ENCODE results near the gene BMAL1.

BMAL1 gene

DNA sequence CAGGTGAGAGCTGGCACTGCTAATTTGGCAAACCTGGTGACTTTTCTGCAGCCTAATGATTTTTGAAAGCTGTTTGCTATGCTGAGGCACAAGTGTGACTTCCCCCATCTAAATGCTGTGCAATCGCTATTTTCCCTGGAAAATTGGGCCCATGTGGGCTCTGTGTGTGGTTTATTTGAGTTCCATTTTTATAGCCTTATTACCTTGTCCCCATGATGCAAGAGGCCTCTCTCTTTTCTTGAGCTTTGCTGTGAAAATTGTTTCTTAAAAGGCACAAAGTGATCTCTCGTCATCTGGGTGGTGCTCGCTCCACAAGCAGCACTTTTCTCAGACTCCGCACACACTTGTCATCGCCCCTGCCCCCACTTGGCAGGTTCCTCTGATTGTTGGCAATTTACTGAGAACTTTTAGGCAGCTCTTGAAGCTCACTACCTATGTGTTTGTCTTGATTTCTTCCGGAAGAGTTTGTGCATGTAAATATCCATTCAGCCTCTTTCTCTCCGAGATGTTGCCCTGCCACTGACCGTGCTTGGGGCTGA, 24.9 kb downstream of the BMAL1 start:
- DNase-seq (ENCODE audit: low spot score) = no peak
- TF ChIP-seq, protein P1, sequence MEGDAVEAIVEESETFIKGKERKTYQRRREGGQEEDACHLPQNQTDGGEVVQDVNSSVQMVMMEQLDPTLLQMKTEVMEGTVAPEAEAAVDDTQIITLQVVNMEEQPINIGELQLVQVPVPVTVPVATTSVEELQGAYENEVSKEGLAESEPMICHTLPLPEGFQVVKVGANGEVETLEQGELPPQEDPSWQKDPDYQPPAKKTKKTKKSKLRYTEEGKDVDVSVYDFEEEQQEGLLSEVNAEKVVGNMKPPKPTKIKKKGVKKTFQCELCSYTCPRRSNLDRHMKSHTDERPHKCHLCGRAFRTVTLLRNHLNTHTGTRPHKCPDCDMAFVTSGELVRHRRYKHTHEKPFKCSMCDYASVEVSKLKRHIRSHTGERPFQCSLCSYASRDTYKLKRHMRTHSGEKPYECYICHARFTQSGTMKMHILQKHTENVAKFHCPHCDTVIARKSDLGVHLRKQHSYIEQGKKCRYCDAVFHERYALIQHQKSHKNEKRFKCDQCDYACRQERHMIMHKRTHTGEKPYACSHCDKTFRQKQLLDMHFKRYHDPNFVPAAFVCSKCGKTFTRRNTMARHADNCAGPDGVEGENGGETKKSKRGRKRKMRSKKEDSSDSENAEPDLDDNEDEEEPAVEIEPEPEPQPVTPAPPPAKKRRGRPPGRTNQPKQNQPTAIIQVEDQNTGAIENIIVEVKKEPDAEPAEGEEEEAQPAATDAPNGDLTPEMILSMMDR (IDR thresholded peaks at IDR 0.05; ENCODE audit: extremely low read depth, insufficient read depth, missing control alignments) = no peak
- in situ Hi-C loops (cut with MboI; ENCODE audit: low pct_unique_long_range_greater_than_20kb, low sequenced_read_pairs, unreplicated experiment) = no loop called here

DNA sequence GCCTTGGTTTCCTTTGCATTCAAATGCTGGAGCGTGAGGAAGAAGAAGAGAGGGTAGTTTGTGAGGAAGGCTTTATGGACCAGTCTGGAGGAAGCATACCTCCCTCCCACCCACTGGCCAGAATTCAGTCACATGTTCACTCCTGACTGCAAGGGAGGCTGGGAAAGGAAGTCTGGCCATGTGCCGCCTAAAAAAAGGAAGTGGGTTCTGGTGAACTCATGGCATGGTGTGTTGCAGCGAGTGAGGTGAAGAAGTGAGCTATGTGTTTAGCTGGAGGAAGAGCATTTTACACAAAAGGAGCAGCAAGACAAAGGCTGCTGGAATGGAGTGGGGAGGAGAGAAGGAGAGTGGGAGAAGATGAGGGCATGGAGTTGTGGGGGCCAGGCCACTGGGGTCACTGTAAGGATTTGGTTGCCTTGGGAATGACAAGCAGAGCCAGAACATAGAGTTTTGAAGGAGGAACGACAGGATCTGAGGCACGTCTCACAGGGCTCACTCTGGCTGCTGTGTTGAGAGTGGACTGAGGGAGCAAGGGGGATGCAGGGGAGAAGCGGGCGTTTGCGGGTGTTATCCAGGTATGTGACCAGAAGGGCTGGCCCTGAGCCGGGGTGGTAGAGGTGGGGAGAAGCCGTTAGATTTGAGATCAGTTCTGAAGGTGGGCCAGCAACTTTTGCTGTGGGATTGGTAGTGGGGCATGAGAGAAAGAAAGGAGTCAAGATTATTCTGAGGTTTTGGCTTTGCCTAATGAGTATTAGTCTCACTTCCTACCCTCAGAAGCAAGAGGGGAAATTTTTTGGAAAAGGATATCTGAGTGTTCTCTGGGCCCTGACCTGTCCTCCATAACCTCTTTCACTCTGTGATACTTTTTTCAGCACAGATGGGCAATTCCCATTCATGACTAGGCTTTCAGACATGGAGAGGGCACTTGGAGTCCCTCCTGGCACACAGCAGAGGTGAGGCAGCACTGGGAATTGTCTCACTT, 26.4 kb downstream of the BMAL1 start:
- in situ Hi-C loops (cut with MboI; ENCODE audit: low pct_unique_long_range_greater_than_20kb, low sequenced_read_pairs, unreplicated experiment) = no loop called here
- TF ChIP-seq, protein P1 (IDR thresholded peaks at IDR 0.05; ENCODE audit: extremely low read depth, insufficient read depth, missing control alignments) = no peak
- DNase-seq (ENCODE audit: low spot score) = no peak

DNA sequence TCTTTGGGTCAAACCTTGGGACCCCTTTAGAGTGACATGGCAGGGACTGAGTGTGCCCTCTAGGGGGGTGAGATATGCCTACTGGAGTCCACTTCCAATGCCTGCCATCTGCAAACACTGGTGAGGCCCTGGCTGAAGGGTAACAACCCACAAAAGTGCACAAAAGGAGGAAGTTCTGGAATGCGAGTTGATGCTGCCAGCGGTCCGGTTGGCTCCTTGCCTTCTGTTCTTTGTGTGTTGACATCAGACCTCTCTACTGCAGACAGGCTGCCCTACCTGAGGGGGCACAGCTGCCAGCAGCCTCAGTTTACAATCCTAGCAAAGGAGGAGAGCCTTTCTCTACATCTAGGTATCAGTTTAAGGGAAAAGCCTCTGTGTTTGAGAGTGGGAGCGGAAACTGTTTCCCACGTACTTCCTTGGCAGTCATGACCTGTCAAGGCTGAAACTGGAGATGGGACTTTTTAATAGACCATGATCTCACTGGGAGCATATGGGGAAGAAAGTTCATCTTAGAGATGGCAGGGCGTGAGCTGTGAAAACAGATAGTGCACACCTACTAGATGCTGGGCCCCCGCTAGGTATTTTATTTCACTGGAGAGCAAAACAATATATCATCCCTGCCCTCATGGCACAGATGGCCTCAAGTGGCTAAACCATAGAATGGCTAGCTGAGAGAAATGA, 27.2 kb downstream of the BMAL1 start:
- DNase-seq (ENCODE audit: low spot score) = no peak
- in situ Hi-C loops (cut with MboI; ENCODE audit: low pct_unique_long_range_greater_than_20kb, low sequenced_read_pairs, unreplicated experiment) = no loop called here
- TF ChIP-seq, protein P1 (IDR thresholded peaks at IDR 0.05; ENCODE audit: extremely low read depth, insufficient read depth, missing control alignments) = no peak

DNA sequence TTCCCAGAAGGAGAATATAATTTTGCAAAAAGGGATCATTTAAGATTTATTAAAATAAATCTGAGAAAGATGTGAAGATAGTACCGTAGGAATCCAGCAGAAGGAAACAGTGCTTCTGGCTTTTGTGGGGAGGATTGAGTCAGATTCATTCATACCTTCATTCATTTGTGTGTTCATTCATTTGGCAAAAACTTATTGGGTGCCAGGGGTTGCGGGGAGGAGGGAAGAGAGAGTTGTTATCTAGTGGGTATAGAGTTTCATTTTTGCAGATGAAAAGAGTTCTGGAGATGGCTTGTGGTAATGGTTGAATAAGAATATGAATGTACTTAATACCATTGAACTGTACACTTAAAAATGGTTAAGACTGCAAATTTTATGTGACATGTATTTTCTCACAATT, 31.1 kb downstream of the BMAL1 start:
- in situ Hi-C loops (cut with MboI; ENCODE audit: low pct_unique_long_range_greater_than_20kb, low sequenced_read_pairs, unreplicated experiment) = no loop called here
- no peak for DNase-seq (ENCODE audit: low spot score)
- TF ChIP-seq, protein P1 (IDR thresholded peaks at IDR 0.05; ENCODE audit: extremely low read depth, insufficient read depth, missing control alignments) = no peak

DNA sequence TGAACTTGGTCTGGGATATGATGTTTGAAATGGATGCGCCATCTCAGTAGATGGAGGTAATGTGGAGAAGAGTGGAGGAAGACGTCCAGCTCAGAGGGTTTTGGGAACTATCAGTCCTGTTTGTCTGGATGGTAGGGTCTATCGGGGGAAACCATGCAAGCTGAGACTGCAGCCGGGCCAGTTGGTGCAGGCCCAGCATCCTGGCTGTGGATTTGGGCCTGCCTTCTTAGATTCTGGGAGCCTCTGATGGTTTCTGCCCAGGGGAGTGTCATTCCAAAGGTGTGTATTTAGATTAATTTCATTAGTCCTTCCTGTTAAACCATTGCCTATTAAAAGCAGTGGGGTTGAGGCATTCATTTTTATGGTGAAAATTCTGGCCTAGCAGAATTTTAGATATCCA, 31.6 kb downstream of the BMAL1 start:
- TF ChIP-seq, protein P1 (IDR thresholded peaks at IDR 0.05; ENCODE audit: extremely low read depth, insufficient read depth, missing control alignments) = no peak
- no peak for DNase-seq (ENCODE audit: low spot score)
- in situ Hi-C loops (cut with MboI; ENCODE audit: low pct_unique_long_range_greater_than_20kb, low sequenced_read_pairs, unreplicated experiment) = no loop called here

DNA sequence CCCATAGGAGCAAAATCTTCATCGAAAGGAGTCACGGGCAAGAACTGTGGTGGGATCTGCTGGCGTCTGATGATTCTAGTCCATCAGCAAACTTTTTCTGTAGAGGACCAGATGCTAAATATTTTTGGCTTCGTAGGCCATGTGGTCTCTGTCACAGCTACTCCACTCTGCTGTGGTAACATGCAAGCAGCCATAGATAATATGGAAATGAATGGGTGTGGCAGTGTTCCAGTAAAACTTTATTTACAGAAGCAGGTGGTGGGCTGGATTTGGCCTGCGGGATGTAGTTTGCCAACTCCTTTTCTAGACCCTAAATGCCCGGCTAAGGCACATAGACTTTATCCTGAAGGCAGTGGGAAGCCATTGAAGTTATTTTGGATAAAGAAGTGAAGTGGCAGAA, 32.9 kb downstream of the BMAL1 start:
- in situ Hi-C loops (cut with MboI; ENCODE audit: low pct_unique_long_range_greater_than_20kb, low sequenced_read_pairs, unreplicated experiment) = no loop called here
- no peak for DNase-seq (ENCODE audit: low spot score)
- TF ChIP-seq, protein P1 (IDR thresholded peaks at IDR 0.05; ENCODE audit: extremely low read depth, insufficient read depth, missing control alignments) = no peak
